NOMO-1 treated with DMSO at 0.1 percent for 48 hours (cell line): Measurements from ENCODE around the gene RNGTT.
"Not testable (repeated sequence)": the region's sequence is repeated elsewhere in the genome, so short reads cannot be mapped to it uniquely, and the experiment has no call there.

ENCODE experiments used
- DNase-seq: peaks from one replicate; lab custom pipeline; 2025; ENCODE audit not compliant: unreplicated experiment; lab: John Stamatoyannopoulos, UW

Gene RNGTT

DNA sequence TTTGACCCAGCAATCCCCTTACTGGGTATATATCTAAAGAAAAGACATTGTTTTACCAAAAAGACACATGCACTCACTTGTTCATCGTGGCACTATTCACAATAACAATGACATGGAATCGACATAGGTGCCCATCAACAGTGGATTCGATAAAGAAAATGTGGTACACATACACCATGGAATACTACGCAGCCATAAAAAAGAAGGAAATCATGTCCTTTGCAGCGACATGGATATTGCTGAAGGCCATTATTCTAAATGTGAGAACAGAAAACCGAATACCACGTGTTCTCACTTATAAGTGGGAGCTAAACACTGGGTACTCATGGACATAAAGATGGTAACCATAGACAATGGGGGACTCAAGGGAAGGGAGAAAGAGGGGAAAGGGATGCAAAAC is 222.3 kb downstream of the RNGTT start:
- DNase-seq = no peak

DNA sequence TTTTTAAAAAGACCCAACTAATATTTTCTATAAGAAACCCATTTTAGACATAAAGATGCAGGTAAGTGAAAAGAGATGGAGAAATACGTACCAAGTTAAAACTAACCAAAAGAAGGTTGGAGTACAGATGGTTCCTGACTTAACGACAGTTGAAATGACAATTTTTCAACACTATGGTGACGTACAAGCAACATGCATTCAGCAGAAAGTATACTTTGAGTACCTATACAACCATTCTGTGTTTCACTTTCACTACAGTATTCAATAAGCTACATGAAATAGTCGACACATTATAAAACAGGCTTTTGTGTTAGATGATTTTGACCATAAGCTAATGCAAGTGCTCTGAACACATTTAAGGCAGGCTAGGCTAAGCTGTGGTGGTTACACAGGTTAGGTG is 228.9 kb downstream of the RNGTT start:
- no peak for DNase-seq

DNA sequence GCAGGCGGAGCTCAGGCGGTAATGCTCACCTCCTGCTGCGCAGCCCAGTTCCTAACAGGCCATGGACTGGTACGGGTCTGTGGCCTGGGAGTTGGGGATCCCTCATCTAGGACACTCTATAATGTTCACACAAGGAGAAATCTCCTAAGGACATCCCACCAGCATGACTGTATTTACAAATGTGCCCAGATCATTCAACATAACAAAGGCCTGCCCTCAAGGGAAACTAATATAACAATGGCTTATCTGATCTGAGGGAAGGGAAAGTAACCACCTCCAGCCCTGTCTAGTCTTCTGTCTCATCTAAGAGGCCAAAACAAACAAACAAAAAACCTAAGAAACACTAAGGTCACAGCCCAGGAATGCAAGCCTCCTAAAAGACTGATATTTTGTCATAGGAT is 232.8 kb downstream of the RNGTT start:
- DNase-seq = no peak

DNA sequence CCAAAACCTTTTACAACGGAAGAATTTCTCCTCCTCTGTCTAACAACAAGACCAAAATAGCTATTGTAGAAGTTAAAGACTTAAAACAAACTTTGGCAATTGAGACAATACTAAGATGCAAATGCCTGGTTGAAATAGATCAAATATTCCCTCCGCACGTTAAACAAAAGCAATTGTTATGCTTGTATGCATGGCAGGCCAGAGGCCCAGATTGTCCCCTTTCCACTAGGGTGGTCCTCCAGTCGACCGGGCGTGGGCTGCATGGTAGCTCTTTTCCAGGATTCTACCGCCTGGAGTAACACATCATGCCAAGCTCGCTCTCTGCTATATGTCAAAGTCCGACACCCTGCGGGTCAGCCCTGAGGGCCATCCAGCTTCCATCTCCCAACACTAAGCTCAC is 234.7 kb downstream of the RNGTT start:
- no peak for DNase-seq

DNA sequence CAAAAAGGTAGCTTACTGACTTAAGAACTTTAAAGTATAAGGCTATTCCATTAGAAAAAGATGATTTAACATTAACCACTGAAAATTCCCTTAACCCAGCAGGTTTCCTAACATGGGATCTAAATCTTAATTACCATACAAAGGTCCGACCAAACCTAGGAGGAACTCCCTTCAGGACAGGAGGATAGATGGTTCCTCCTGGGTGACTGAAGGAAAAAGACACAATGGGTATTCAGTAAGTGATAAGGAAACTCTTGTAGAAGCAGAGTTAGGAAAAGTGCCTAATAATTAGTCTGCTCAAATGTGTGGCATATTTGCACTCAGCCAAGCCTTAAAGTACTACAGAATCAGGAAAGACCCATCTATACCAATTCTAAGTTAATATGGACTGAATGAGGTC is 237.0 kb downstream of the RNGTT start:
- DNase-seq = not testable (repeated sequence)

DNA sequence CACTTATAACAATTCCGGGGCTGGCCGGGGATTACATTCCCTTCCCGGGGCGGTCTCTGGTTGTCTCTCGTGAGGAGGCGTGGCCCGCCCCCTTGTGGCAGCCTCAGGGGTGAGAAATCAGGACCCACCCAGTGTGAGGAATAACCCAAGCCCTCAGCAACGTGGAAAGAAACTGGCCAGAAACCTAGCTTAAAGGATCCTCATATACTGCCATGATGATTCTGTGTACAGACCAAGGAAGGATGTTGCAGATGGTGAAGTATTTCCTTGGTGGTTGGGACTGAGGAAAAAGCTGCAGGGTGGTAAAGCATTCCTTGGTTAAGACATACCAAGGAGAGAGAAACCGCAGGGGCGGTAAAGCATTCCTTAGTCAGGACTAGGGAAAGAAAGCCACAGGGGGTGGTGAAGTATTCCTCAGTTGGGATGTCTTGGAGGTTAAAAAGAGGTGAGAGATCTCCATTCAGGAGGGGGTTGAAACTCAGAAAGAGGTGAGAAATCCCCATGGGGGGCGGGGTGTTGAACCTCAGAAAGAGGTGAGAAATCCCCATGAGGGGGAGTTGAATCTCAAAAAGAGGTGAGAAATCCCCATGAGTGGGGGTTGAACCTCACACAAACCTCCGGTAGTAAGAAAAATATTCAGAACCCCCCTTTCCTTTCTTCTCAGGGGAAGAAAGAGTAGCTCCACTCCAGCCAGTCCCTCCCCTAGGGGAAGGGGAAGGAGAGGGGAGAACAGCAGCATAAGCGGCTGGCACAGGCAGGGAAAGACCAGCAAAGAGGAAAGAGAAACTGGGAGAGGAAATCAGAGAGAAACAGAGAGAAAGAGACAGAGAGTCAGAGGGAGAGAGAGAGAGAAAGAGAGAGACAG is 238.1 kb downstream of the RNGTT start:
- DNase-seq = no peak

DNA sequence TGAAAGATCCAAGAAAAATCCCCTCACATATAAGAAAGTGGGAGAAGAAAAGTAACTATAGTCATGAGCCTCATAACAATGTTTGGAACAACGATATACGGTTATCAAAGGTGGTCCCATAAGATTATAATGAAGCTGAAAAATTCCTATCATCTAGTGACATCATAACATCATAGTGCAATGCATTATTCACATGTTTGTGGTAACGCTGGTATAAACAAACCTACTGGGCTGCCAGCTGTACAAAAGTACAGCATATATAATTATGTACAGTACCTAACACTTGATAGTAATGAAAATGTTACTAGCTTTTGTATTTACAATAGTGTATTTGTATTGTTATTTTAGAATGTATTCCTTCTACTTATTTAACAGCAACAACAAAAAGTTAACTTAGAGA is 240.7 kb downstream of the RNGTT start:
- no peak for DNase-seq

DNA sequence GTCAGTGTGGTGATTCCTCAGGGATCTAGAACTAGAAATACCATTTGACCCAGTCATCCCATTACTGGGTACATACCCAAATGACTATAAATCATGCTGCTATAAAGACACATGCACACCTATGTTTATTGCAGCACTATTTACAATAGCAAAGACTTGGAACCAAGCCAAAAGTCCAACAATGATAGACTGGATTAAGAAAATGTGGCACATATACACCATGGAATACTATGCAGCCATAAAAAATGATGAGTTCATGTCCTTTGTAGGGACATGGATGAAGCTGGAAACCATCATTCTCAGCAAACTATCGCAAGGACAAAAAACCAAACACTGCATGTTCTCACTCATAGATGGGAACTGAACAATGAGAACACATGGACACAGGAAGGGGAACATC is 247.0 kb downstream of the RNGTT start:
- not testable (repeated sequence) for DNase-seq

DNA sequence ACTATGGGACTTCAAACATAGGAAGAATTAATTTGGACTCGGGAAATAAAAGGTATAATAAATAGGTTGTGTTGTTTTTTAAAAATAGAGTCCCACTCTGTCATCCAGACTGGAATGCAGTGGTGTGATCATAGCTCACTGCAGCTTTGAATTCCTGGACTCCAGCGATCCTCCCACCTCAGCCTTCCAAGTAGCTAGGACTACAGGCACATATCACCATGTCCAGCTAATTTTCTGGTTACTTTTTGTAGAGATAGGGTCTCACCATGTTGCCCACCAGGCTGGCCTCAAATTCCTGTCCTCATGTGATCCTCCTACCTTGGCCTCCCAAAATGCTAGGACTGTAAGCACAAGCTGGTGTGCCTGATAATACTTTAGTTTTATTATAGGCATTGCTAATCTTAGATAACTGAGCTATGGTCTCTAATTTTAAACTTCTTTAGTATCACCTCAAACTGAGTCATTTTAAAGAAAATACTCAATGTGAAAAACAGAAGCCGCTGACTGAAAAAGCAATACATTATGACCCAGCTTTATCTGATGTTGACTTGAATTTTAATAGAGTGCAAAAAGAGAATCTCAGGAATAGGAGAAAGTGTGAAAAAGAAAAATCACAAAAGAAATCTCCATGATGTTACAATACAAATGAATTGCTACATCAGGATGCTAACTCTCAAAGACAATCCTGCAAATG is 251.0 kb downstream of the RNGTT start:
- no peak for DNase-seq

DNA sequence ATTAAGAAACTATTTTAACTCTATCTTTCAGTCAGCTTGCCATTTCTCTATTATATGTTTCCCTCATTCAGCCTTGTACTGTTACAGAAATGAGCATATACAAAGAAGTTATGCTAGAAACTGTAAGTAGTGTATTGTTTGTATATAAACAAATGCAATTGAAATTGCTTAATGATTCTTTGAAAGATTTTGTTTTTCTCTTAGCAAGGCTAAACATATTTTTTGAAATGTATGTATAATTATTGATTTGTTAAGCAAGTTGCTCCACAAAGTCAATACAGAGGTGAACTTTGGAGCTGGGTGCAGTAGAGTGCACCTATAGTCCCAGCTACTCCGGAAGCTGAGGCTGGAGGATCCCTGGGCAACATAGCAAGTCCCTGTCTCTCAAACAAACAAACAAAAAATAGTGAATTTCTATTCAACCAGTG is 253.6 kb downstream of the RNGTT start:
- DNase-seq = no peak

DNA sequence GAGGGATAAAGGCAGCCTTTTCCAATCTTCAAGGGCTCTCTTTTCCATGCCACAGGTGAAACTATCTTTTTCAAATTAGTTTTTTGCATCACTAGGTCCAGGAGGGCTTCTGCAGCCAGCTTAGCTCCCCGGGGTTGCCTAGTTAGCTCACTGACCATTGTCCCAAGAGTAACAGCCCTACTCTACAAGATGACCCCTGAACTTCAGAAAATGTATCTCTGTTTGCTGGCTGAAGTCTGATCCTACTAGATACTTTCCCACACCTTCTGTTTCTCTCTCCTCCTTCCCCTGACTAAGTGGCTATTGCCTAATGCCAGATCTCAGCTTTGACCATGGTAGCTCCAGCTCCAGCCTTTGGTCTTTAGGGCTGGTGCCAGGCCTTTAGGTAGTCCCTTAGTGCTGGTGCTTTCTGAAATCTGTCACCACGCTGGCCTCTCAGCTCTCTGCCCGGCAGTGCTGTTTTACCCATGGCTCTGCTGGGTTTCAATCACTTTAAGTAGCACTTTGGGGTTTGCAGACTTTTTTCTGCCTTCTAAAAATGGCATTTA is 255.1 kb downstream of the RNGTT start:
- no peak for DNase-seq

DNA sequence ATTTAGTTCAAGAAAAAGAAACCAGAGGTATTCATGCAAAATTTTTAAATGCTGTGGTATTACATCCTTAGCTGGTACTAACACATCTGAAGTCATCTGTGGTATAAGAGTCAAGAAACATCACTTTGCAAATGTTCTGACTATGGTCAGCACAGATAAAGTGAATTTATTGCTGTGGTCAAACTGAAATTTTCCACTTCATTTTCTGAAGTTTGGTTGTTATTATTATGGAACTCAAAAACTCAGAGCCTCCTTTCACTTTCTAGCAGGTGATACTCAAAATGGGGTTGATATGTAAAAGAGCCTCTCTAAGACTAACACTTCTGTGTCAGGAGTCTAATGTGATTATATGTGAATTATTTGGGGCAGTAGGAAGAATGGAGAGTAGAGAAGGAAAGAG is 257.8 kb downstream of the RNGTT start:
- DNase-seq = no peak

DNA sequence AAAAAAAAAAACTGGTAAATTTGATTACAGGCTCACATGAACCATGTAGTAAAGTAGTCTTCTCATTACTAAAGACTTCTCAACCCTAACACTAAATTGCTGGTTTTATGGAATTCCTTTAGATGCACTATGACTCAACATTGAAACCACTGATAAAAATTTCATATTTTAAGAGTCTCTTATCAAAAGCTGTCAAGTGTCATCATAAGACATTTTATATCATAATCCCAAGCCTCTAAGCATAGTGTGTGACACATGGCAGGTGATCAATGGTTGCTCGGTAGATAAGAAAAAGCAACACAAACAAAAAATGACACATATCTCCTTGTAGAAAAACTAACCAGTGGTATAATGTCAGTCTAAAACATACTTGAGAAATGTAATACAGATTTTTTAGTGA is 258.4 kb downstream of the RNGTT start:
- DNase-seq = no peak

DNA sequence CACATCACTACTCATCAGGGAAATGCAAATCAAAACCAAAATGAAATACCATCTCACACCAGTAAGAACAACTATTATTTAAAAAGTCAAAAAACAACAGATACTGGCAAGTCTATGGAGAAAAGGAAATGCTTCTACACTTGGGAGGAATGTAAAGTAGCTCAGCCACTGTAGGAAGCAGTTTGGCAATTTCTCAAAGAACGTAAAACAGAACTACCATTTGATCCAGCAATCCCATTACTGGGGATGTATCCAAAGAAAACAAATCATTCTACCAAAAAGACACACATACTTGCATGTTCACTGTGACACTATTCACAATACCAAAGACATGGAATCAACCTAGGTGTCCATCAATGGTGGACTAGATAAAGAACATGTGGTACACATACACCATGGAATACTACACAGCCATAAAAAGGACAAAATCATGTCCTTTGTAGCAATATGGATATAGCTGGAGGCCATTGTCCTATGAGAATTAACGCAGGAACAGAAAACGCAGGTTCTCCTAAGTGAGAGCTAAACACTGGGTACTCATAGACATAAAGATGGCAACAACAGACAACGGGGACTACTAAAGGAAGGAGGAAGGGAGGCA is 260.4 kb downstream of the RNGTT start:
- DNase-seq = no peak

DNA sequence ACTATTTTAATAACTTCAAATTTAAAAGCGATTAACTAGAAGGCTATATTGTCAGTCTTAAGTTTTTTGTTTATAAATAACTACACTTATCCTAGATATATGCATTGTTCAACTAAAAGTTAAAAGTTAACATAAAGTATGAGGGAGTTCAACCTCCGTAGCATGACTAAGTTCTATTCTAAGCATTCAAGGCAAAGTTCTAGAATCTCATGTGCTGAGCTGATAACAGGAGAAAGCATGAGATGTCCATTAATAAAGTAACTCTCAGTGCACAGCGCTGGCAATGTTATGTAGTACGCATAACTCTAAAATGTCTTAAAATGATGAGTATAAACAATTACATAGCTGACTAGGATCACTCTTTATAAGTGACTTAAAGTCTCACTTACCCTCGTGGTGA is 264.8 kb downstream of the RNGTT start:
- no peak for DNase-seq

DNA sequence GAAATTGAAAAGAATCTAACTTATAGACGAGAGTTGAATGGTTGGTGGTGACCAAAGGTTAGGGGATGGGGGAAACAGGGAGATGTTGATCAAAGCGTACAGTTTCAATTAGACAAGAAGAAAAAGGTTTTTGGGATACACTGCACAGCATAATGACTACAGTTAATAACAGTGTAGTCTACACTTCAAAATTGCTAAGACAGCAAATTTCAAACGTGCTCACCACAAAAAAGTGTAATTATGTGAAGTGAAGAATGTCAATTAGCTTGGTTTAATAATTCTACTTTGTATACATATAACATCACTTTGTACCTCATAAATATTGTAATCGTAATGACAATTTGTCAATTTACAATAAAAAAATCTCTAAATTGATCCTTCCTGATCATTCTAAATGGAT is 267.5 kb downstream of the RNGTT start:
- DNase-seq = no peak

DNA sequence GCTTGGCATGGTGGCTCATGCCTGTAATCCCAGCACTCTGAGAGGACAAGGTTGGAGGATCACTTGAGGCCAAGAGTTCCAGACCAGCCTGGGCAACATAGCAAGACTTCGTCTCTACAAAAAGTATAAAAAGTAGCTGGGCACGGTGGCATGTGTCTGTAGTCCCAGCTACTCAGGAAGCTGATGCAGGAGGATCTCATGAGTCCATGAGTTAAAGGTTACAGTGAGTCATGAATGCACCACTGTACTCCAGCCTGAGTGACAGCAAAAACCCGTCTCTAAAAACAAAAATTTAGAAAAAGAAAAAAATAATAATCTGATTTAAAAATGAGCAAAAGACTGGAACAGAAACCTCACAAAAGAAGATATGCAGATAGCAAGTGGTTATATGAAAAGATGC is 279.7 kb downstream of the RNGTT start:
- no peak for DNase-seq

DNA sequence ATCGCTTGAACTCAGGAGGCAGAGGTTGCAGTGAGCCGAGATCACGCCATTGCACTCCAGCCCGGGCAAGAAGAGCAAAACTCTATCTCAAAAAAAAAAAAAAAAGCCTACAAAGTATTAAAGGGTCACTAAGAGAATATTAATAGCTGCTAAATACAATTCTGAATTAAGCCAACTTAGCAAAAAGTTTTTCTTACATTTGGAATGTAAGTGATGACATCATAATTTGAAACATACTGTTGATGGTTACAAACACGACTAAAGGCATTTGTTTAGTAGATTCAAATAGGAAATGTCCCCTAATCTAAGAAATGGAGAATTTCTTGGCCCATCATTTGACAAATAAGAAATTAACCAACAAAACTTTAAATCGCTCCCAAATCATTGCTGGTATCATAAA is 282.8 kb downstream of the RNGTT start:
- no peak for DNase-seq

DNA sequence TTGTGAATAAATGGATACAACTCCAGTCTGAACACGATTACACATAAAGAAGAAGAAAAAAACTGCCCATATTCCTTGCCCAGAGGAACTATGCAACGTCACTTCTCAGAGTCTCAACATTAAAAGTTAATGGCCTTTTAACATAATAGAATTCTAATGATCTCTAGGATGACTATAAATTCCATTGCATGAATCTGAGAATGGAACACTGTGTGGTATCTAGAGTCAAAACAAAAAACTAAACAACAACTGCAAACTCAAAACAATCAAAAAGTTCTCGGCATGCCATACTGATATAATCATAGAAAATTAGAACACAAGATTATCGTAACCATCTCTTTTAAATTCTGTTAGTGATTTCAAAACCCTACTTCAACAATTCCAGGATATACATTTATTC is 283.6 kb downstream of the RNGTT start:
- DNase-seq = no peak

DNA sequence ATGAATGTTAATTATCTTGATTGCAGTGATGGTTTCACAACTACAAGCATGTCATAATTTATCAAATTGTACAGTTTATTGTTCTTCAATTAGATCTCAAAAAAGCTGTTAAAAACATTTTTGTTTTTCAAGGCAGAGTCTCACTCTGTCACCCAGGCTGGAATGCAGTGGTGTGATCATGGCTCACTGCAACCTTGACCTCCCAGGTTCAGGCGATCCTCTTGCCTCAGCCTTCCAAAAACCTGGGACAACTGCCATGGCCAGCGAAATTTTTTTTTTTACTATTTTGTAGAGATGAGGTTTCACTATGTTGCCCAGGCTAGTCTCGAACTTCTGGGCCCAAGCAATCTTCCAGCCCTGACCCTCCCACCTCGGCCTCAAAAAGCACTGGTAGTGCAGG is 286.1 kb downstream of the RNGTT start:
- DNase-seq = no peak

DNA sequence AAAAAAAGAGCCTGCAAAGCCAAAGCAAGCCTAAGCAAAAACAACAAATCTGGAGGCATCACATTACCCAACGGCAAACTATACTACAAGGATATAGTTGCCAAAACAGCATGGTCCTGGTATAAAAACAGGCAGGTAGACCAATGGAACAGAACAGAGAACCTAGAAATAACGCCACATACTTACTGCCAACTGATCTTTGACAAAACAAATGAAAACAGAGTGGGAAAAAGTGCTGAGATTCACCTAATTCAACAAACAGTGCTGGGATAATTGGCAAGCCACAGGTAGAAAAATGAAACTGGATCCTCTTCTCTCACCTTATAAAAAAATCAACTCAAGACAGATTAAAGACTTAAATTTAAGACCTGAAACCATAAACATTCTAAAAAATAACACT is 291.8 kb downstream of the RNGTT start:
- DNase-seq = no peak

DNA sequence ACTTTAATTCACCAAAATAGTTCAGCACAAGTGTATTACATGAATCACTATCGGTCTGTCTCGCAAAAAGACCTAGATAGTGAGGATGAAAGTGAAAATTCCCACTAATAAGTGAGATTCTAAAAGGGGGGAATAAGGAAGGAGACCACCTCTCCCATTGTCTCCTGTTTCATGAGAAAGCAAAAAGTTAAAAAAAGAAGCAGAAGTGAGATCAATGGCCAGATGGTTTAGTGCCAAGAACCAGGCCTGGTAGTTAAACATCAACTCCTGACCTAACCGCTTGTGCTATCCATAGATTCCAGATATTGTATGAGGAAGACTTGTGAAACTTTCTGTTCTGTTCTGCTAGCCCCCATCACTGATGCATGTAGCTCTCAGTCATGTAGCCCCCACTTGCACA is 293.0 kb downstream of the RNGTT start:
- DNase-seq = no peak
